Anterior cingulate cortex (tissue), 58 donors: ENCODE results near the gene RPAIN.

ENCODE experiments used
- DNase-seq, 58 donors: peaks; one replicate each; lab custom pipeline; 2025; lab: John Stamatoyannopoulos, UW

RPAIN gene, protein sequence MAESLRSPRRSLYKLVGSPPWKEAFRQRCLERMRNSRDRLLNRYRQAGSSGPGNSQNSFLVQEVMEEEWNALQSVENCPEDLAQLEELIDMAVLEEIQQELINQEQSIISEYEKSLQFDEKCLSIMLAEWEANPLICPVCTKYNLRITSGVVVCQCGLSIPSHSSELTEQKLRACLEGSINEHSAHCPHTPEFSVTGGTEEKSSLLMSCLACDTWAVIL

DNA sequence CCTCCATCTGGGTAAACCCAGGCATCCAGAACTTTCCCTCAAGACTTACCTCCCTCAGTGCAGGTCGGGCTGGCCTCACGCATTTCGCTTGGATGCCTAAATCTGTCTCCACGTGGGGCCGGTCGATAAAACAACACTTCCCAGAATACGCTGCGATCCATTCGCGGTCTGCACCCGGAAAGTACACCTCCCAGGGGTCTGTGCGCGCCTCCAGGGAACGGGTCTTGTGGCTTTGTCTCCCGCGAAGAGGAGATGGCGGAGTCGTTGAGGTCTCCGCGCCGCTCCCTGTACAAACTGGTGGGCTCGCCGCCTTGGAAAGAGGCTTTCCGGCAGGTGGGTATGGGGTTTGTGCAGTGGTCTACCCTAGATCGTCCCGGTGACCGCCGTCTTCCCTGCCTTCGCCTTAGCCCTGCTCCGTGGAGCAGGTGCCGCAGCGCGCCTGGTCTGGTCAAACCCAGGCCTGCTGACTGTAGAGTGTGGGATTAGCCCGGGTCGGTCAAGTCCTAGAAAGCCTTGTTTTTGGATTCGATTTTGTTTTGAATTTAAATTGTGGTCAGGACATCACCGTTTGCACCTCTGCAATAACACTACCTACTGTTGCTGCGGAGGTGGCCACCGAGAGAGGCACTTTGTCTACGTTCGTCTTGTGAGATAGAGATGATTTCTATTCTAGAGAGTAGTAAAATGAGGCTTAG is at the start of gene RPAIN:
Gene RPAIN (plus strand): TSS at position 224 of the 695 bp plus-strand sequence. CDS start 29 bp downstream, at position 253.
- DNase-seq: peak in 57 of 58 donors; percentile 54 to 99 (median 93)

GRCh38 chr17:5370411-5370810 is 49.6 kb upstream of the RPAIN start:
- DNase-seq: no peak

DNA sequence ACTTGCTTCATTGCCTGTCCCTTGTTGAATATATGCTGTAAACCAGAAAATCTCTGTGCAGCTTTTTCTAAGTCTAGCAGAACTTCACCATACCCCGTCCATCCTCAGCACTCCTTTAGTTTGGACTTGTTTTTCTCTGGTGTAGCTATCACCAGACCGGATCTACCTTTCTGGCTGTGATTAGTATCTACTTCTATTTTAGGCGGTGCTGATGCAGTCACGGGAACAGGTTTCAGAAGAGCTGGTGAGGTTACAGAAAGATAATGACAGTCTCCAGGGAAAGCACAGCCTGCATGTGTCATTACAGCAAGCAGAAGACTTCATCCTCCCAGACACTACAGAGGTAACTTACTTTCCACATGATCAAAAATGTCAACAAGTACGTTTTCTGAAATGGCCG is 46.9 kb upstream of the RPAIN start:
- DNase-seq: peak in 3 of 58 donors; percentile 9 to 37 (median 11)

DNA sequence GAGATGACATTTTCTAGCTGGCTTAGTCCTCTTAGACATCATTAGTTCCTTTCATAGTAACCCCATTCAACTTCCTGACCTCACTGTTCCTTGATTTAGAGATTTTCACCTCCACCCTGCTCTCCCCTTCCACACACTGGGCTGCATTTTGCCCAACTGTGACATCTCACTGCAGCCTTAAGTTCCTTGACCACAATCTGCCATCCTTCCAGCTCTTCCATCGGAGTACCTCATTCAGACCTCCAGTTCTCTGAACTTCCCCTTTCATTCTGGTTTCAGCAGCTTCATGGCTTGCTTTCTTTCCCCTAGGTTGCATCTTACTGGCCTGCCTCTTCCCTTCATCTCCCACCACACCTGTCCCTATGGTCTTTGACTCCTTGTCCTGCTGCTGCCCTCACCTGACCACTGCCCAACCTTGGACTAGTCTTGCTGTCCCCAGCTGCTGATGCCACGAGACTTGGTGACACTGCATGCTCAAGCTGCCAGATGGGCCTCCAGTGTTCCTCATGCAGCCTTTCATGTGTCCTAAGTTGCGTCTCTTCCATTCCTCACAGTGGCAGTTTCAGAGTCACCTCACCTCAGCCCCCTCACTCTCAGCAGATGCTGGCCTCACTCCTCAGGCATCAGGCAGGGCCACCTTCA is 41.3 kb upstream of the RPAIN start:
- no peak for DNase-seq

- DNase-seq: no peak
These were observed 40.5 kb upstream of the RPAIN start for GRCh38 chr17:5379351-5380107.

DNA sequence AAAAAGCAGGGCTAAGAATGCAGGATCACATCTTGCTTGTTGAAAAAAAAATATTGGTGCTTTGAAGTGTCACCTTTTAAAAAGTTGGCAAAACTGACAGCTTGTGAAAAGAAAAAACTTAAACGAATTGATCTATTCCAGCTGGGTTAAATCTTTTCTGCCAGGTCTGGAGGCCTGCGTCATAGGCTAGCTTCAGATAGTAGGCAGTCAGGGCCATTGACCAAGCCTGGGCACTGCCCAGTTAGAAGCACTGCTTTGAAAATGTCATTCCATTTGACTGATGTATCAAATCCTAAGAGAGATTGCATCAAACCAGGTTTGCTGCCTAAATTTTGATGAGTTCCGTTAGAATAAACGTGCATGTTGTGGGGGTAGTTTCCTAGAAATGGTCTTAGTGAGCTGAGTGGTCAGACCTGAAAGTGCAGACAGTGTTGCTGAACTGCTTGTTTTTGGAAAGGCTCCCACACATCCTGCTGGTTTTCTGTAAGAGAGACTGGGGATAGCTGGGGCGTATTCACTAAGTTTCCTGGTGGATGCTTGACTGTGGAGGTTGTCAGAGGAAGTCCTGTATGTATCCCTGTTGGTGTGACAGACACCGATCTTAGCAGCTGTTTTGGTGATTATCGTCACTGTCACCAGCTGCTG is 39.4 kb upstream of the RPAIN start:
- no peak for DNase-seq

- DNase-seq: peak in 5 of 58 donors; percentile 3 to 47 (median 10)
These were observed 38.4 kb upstream of the RPAIN start for GRCh38 chr17:5381542-5381941.

GRCh38 chr17:5391678-5392077 is 28.3 kb upstream of the RPAIN start:
- DNase-seq: no peak

- no peak for DNase-seq
These were observed 23.4 kb upstream of the RPAIN start for GRCh38 chr17:5396612-5397011.

DNA sequence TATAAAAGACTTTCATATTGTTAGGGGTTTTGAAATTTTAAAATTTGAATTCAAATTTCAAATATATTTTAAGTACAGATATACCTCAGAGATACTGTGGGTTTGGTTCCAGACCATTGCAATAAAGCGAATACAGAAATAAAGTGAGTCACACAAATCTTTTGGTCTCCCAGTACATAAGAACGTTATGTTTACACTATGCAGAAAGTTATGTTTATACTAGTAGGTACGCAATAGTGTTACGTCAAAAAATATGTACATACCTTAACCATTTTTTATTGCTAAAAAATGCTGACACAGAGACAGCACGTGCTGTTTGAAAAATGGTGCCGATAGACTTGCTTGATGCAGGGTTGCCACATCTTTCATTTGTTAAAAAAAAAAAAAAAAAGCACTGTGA is 20.2 kb upstream of the RPAIN start:
- no peak for DNase-seq

DNA sequence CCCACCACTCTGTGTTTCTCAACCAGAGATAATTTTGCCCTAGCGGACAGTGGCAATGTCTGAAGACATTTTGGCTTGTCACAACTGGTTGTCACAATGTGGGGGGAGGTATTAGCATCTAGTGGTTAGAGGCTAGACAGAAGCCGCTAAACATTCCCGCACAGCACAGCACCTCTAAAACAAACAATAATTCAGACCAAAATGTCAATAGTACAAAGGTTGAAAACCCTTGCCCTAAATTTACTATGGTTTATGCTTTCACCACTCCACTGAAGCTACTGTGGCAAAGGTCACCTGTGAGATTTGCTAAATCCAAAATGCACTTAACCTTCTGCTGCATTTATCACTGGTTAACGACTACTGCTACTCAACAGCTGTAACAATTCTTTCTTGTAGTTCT is 14.6 kb upstream of the RPAIN start:
- DNase-seq: no peak

GRCh38 chr17:5408186-5408585 is 11.8 kb upstream of the RPAIN start:
- no peak for DNase-seq

- DNase-seq: no peak
These were observed 9.2 kb upstream of the RPAIN start for GRCh38 chr17:5410594-5411272.

DNA sequence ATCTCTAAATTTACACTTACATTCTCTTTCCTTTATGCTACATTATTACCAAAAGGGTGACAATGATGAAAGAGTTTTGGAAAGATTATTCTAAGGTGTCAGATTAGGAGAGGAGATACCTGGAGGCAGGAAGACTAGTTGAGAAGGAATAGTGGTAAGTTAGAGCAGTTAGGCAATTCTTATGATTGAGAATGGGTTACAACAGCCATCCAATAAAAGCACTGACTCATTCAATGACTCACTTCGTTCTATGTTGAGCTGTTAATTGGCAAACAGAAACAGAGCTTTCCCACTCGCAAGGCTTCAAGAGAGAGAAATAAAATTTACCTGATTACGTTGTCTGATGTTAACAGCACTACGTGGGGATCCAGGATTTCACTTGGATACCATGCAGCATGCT is 6.3 kb upstream of the RPAIN start:
- peak in 2 of 58 donors; percentile 9 to 22 for DNase-seq

DNA sequence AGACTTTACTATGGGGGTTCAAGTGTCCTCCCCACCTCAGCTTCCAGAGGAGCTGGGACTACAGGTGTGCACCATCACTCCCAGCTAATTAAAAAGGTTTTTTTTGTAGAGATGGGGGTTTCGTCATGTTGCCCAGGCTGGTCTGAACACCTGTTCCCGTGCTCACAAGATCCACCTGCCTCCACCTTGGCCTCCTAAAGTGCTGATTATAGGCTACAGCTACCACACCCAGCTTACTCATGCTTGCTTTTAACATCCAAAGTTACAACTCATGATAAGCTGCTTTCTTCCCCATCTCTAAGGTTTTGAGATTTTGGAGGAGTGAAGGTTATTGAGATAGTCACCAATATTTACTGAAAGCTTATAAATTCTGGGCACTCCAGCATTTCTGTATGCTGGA is 3.1 kb upstream of the RPAIN start:
- DNase-seq: no peak

GRCh38 chr17:5418858-5419355 is 1.1 kb upstream of the RPAIN start:
- peak in 7 of 58 donors; percentile 31 to 63 (median 44) for DNase-seq

- DNase-seq: peak; percentile 89 to 99 (median 97)
These were observed 525 bp upstream of the RPAIN start, which contains the start of gene NUP88 for GRCh38 chr17:5419356-5419958. NUP88 (minus strand) TSS chr17:5419662; CDS start chr17:5419650, 12 bp downstream.

DNA sequence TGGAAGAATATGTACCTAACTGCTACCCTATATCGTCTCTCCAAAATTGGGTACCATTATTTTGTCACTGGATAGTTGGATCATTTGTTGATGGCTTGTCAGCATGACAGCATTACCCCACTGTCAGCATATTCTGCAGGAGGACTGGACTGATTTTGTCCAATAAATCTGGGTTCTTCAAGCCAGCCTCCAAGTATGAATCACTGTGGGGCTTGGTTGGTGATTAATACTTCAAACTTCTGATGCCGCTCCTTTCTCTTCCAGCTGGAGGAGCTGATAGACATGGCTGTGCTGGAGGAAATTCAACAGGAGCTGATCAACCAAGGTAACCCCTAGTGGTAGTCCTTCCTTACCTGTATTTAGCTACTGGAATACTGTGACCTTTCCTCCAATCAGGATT is 2.5 kb downstream of the RPAIN start:
- DNase-seq: no peak

DNA sequence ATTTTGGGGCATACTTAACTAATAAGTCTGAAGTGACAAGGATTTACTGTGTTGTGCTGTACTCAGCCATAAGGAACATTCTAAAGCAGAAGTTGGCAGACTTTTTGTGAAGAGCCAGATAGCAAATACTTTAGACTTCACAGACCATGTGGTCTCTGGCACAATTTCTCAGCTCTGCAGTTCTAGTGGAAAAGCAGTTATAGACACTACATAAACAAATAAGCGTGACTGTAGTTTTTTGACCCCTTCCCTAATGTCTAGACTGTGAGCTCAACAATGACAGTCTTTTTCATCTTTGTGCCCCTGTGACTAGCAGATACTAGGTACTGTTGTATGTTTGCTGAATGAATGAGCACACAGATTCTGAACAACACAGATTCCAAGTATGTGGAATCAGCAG is 4.9 kb downstream of the RPAIN start:
- DNase-seq: no peak
